Body of pancreas (tissue), 4 donors: ENCODE measurements around the gene PDZD4.

Experiments
- POLR2A ChIP-seq, 3 donors: fragments of 450-650 bp; IDR thresholded peaks; one replicate each; pipeline ENCODE4 v1.6.1; 2016; ENCODE audit warnings: antibody characterized with exemption in 3 of 3, mild to moderate bottlenecking in 2 of 3
- TF ChIP-seq, protein P1 (sequence below), 7 experiments: fragments of 450-650 bp in 4 of 7; fragments of 200-600 bp in 3 of 7; sonication (generic) in 3 of 7; IDR thresholded peaks; one replicate each; pipeline ENCODE4 v1.5.1; 2016 to 2019; ENCODE audit warnings: antibody characterized with exemption in 7 of 7

DNA sequence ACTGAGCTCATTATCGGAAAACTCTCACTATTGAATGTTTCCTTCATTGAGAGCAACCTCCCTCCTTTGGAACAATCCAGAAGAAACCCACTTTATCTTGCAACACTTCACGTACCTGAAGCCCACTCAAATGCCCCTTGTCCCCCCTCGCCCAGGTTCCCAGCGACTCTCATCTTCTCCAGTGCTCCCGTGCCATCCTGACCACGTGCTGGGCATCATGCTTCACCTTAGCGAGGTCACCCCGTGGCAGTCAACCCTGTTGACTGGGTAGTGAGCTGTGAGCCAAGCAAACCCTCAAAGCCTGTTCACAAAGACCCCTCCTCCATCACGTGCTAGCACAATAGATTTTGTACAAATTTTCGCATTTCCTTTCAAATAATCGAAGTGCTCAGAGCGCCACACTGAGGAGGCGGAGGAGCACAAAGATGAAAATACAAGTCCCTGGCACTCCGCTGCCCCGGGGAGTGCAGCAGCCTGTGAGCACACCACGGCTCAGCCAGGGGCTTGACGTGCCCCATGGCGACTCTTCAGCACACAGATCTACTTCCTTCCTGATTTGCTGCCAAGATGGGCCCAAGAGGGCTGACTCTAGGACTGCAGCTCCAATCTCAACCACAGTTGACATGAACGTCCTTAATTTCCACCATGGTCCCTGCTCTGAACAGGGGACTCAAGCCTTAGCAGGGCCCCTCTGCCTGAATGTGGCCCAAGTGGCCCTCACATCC, 15.6 kb downstream of the PDZD4 start:
- TF ChIP-seq POLR2A (IDR thresholded peaks at IDR 0.05), result no peak
- TF ChIP-seq, protein P1, sequence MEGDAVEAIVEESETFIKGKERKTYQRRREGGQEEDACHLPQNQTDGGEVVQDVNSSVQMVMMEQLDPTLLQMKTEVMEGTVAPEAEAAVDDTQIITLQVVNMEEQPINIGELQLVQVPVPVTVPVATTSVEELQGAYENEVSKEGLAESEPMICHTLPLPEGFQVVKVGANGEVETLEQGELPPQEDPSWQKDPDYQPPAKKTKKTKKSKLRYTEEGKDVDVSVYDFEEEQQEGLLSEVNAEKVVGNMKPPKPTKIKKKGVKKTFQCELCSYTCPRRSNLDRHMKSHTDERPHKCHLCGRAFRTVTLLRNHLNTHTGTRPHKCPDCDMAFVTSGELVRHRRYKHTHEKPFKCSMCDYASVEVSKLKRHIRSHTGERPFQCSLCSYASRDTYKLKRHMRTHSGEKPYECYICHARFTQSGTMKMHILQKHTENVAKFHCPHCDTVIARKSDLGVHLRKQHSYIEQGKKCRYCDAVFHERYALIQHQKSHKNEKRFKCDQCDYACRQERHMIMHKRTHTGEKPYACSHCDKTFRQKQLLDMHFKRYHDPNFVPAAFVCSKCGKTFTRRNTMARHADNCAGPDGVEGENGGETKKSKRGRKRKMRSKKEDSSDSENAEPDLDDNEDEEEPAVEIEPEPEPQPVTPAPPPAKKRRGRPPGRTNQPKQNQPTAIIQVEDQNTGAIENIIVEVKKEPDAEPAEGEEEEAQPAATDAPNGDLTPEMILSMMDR (IDR thresholded peaks at IDR 0.05), result no peak
